ENCODE results near the gene PGM2.

PGM2 gene

GRCh38 chr4:37803348-37803973 lies 23.0 kb upstream of the PGM2 start:
- Histone ChIP-seq H3K4me2 (ENCODE audit: low read depth, low read length) (no peak overlapping the region), H3K27me3 (replicated peaks; ENCODE audit: insufficient read depth, low read length) (no peaks in the 10 kb centered on the region), H3K27ac (ENCODE audit: low read length) (no peak overlapping the region), H3K79me2 (ENCODE audit: low read length) (no peaks in the 10 kb centered on the region), H3K9me3 (replicated peaks; ENCODE audit: insufficient read depth, low read length) (no peaks in the 10 kb centered on the region), H3K4me3 (ENCODE audit: low read length) (no peak overlapping the region), H4K20me1 (ENCODE audit: insufficient read depth, low read length) (no peaks in the 10 kb centered on the region), H3K4me1 (ENCODE audit: low read length) (no peaks in the 10 kb centered on the region), H3K36me3 (replicated peaks; ENCODE audit: insufficient read depth, low read length) (no peaks in the 10 kb centered on the region), H3K9me2 (replicated peaks; ENCODE audit: insufficient read depth, low read length) (no peaks in the 10 kb centered on the region), H3F3A (ENCODE audit: insufficient read depth, low read length) (no peaks in the 10 kb centered on the region), H3K9ac (ENCODE audit: low read length) (no peak overlapping the region), H2AFZ (ENCODE audit: low read length) (no peak overlapping the region)
- peak; percentile 62 for DNase-seq
- peak; percentile 55 for TF ChIP-seq CTCF (IDR thresholded peaks at IDR 0.05; ENCODE audit: low read length)
- TF ChIP-seq EZH2 (optimal IDR thresholded peaks at IDR 0.05; ENCODE audit: low read depth, low read length), result no peak

- Histone ChIP-seq H2AFZ (ENCODE audit: low read length) (no peak overlapping the region), H4K20me1 (ENCODE audit: insufficient read depth, low read length) (no peaks in the 10 kb centered on the region), H3K27me3 (replicated peaks; ENCODE audit: insufficient read depth, low read length) (no peaks in the 10 kb centered on the region), H3K9ac (ENCODE audit: low read length) (no peak overlapping the region), H3K9me3 (replicated peaks; ENCODE audit: insufficient read depth, low read length) (no peaks in the 10 kb centered on the region), H3K4me2 (ENCODE audit: low read depth, low read length) (no peak overlapping the region), H3K36me3 (replicated peaks; ENCODE audit: insufficient read depth, low read length) (no peaks in the 10 kb centered on the region), H3K79me2 (ENCODE audit: low read length) (no peaks in the 10 kb centered on the region), H3K27ac (ENCODE audit: low read length) (no peak overlapping the region), H3K4me3 (ENCODE audit: low read length) (no peak overlapping the region), H3K9me2 (replicated peaks; ENCODE audit: insufficient read depth, low read length) (no peaks in the 10 kb centered on the region), H3K4me1 (ENCODE audit: low read length) (no peaks in the 10 kb centered on the region), H3F3A (ENCODE audit: insufficient read depth, low read length) (no peaks in the 10 kb centered on the region)
- TF ChIP-seq CTCF (IDR thresholded peaks at IDR 0.05; ENCODE audit: low read length), result no peak
- no peak for TF ChIP-seq EZH2 (optimal IDR thresholded peaks at IDR 0.05; ENCODE audit: low read depth, low read length)
- no peak for DNase-seq
Measured at GRCh38 chr4:37805091-37805490, 21.4 kb upstream of the PGM2 start.

- H3K9ac ChIP-seq (ENCODE audit: low read length), result no peak overlapping the region
- no peak overlapping the region for H3K27ac ChIP-seq (ENCODE audit: low read length)
- no peaks in the 10 kb centered on the region for H3F3A ChIP-seq (ENCODE audit: insufficient read depth, low read length)
- H3K36me3 ChIP-seq (replicated peaks; ENCODE audit: insufficient read depth, low read length), result no peaks in the 10 kb centered on the region
- H3K4me3 ChIP-seq (ENCODE audit: low read length), result no peak overlapping the region
- H2AFZ ChIP-seq (ENCODE audit: low read length), result no peak overlapping the region
- H3K27me3 ChIP-seq (replicated peaks; ENCODE audit: insufficient read depth, low read length), result no peaks in the 10 kb centered on the region
- H3K4me2 ChIP-seq (ENCODE audit: low read depth, low read length), result no peak overlapping the region
- no peaks in the 10 kb centered on the region for H4K20me1 ChIP-seq (ENCODE audit: insufficient read depth, low read length)
- H3K9me2 ChIP-seq (replicated peaks; ENCODE audit: insufficient read depth, low read length), result no peaks in the 10 kb centered on the region
- DNase-seq, result no peak
- no peaks in the 10 kb centered on the region for H3K79me2 ChIP-seq (ENCODE audit: low read length)
- H3K9me3 ChIP-seq (replicated peaks; ENCODE audit: insufficient read depth, low read length), result no peaks in the 10 kb centered on the region
- H3K4me1 ChIP-seq (ENCODE audit: low read length), result no peaks in the 10 kb centered on the region
- TF ChIP-seq EZH2 (optimal IDR thresholded peaks at IDR 0.05; ENCODE audit: low read depth, low read length), result no peak
Measured at GRCh38 chr4:37812713-37813112, 13.8 kb upstream of the PGM2 start.

GRCh38 chr4:37815591-37815990 lies 10.9 kb upstream of the PGM2 start:
- Histone ChIP-seq H3K27ac (ENCODE audit: low read length) (no peak overlapping the region), H3K27me3 (replicated peaks; ENCODE audit: insufficient read depth, low read length) (no peaks in the 10 kb centered on the region), H3K36me3 (replicated peaks; ENCODE audit: insufficient read depth, low read length) (no peaks in the 10 kb centered on the region), H3K4me2 (ENCODE audit: low read depth, low read length) (no peak overlapping the region), H3F3A (ENCODE audit: insufficient read depth, low read length) (no peaks in the 10 kb centered on the region), H3K4me1 (ENCODE audit: low read length) (no peaks in the 10 kb centered on the region), H4K20me1 (ENCODE audit: insufficient read depth, low read length) (no peaks in the 10 kb centered on the region), H3K79me2 (ENCODE audit: low read length) (no peaks in the 10 kb centered on the region), H3K9me2 (replicated peaks; ENCODE audit: insufficient read depth, low read length) (no peaks in the 10 kb centered on the region), H3K4me3 (ENCODE audit: low read length) (no peak overlapping the region), H2AFZ (ENCODE audit: low read length) (no peak overlapping the region), H3K9me3 (replicated peaks; ENCODE audit: insufficient read depth, low read length) (no peaks in the 10 kb centered on the region), H3K9ac (ENCODE audit: low read length) (no peak overlapping the region)
- no peak for DNase-seq
- TF ChIP-seq CTCF (IDR thresholded peaks at IDR 0.05; ENCODE audit: low read length) (no peak), EZH2phosphoT487 (IDR thresholded peaks at IDR 0.05; ENCODE audit: low read length) (no peak)

Data from MM.1S (cell line).